HepG2 (cell line): ENCODE measurements around the gene SAE1. TPM values are rescaled to one million over a fixed set of nuclear protein-coding genes. Genes with fewer than 3 reads are reported as not detected.

Experiments
- BRF2 ChIP-seq: sonication (generic); formaldehyde crosslinking; IDR thresholded peaks from 2 replicates; pipeline ENCODE4 v1.8.1; 2022; ENCODE audit warnings: mild to moderate bottlenecking, missing genetic modification reagents
- HOMEZ ChIP-seq: IDR thresholded peaks from 2 replicates; pipeline ENCODE4 v1.6.1; 2016; ENCODE audit warnings: low read depth
- IRX3 ChIP-seq: sonication (generic); formaldehyde crosslinking; IDR thresholded peaks from 2 replicates; pipeline ENCODE4 v1.8.1; 2023; ENCODE audit warnings: mild to moderate bottlenecking, low read depth, missing genetic modification reagents, borderline replicate concordance
- NFYB ChIP-seq: sonication (generic); formaldehyde crosslinking; IDR thresholded peaks from 2 replicates; pipeline ENCODE4 v1.4.0; 2020; ENCODE audit warnings: missing genetic modification reagents
- NR2C2 ChIP-seq: sonication (generic); formaldehyde crosslinking; IDR thresholded peaks from 2 replicates; pipeline ENCODE4 v1.4.0; 2020; ENCODE audit warnings: missing genetic modification reagents, mild to moderate bottlenecking, moderate library complexity, borderline replicate concordance
- SIX1 ChIP-seq: sonication (generic); formaldehyde crosslinking; IDR thresholded peaks from 2 replicates; pipeline ENCODE4 v1.4.0; 2020; ENCODE audit warnings: missing genetic modification reagents, borderline replicate concordance
- ZBTB40 ChIP-seq, 2 experiments: fragments of 450-650 bp in 1 of 2; sonication (generic) in 1 of 2; formaldehyde crosslinking in 1 of 2; IDR thresholded peaks; 2 replicates each; pipeline versions ENCODE4 v1.6.1 to v1.8.0; 2016 to 2022; ENCODE audit warnings: antibody characterized with exemption in 1 of 2, mild to moderate bottlenecking in 1 of 2, missing genetic modification reagents in 1 of 2
- ZFP36L1 ChIP-seq: sonication (generic); formaldehyde crosslinking; IDR thresholded peaks from 2 replicates; pipeline ENCODE4 v1.8.0; 2022; ENCODE audit warnings: mild to moderate bottlenecking, missing genetic modification reagents, moderate library complexity
- ZNF646 ChIP-seq: sonication (generic); formaldehyde crosslinking; IDR thresholded peaks from 2 replicates; pipeline ENCODE4 v1.9.0; 2021; ENCODE audit warnings: mild to moderate bottlenecking, missing genetic modification reagents
- polyA plus RNA-seq, 8 experiments: library from polyadenylated mRNA; depleted of rRNA in 3 of 8; stranded (reverse) in 7 of 8; unstranded in 1 of 8; fragments of >200 nt; fragmentation: Illumina TruSeq in 4 of 8; extraction: Trizol in 4 of 8; gene quantifications; 2 replicates each; pipeline versions ENCODE4 v1.2.1 to v1.2.3, GENCODE V29; 2011 to 2016; ENCODE audit warnings: low read depth in 4 of 8, missing spikeins in 1 of 8, mixed read lengths in 1 of 8; ENCODE audit not compliant: insufficient read depth in 1 of 8
- total RNA-seq, 5 experiments: library from RNA; depleted of rRNA; stranded (reverse); fragments of >200 nt; fragmentation: Illumina TruSeq; extraction: Trizol; gene quantifications; 2 replicates each; pipeline ENCODE4 v1.2.3, GENCODE V29; 2016; ENCODE audit warnings: low read depth in 1 of 5

SAE1 gene
- total and polyA plus RNA-seq, 2 of the 13 experiments (the other 11 are each of a cell fraction or from before 2014, with no cell fraction given): 87.6 to 197 TPM

GRCh38 chr19:47228937-47229675, 98.5 kb downstream of the SAE1 start (continued):
- TF ChIP-seq ZNF646 (CRISPR knock-in tag) (peak; percentile 97), NR2C2 (CRISPR knock-in tag) (no peak), NFYB (CRISPR knock-in tag) (no peak), BRF2 (CRISPR knock-in tag) (no peak), HOMEZ (CRISPR knock-in tag) (no peak), IRX3 (CRISPR knock-in tag) (no peak), ZBTB40 (IDR thresholded peaks at IDR 0.05) (0 out of 2 replicates have a peak, but pooled peaks have one; percentile 2), ZBTB40 (CRISPR knock-in tag; IDR thresholded peaks at IDR 0.05) (no peak), SIX1 (no peak), ZFP36L1 (no peak)
